Measurements from ENCODE around the gene SLC6A13. TPM values are rescaled to one million over a fixed set of nuclear protein-coding genes. Genes with fewer than 3 reads are reported as not detected.

The SLC6A13 gene
- total and polyA plus RNA-seq, 10 of the 15 experiments (the other 5 are each of a cell fraction or from before 2014, with no cell fraction given) = 0.18 to 1.2 (median 0.20) TPM; not detected in 3

- TF ChIP-seq WRNIP1 (IDR thresholded peaks at IDR 0.05; ENCODE audit: borderline replicate concordance, low read depth, low read length) = no peak
- TF ChIP-seq ZZZ3 (IDR thresholded peaks at IDR 0.05; ENCODE audit: control insufficient read depth, insufficient read length, low read depth) = no peak
- TF ChIP-seq FOXK2 (IDR thresholded peaks at IDR 0.05) = no peak
- TF ChIP-seq CHD2 (IDR thresholded peaks at IDR 0.05; ENCODE audit: borderline replicate concordance, low read depth, low read length) = no peak
- no peak for TF ChIP-seq HSF1 (IDR thresholded peaks at IDR 0.05; ENCODE audit: low read depth, low read length)
- no peak for TF ChIP-seq CREM (IDR thresholded peaks at IDR 0.05; ENCODE audit: low read depth)
- TF ChIP-seq POLR2AphosphoS5 (IDR thresholded peaks at IDR 0.05; ENCODE audit: low read length) = no peak
Measured at GRCh38 chr12:174596-174995, 88.0 kb downstream of the SLC6A13 start (continued).

- ChIA-PET POLR2A (no interaction called here), SMC1A (ENCODE audit: uncharacterized antibody, unreplicated experiment) (interaction anchor here (0.9 kb wide), 1 partner anchor 10 kb away, joined by 3 read pairs; no protein-coding TSS in a partner anchor), CTCF (no interaction called here), RAD21 (ENCODE audit: unreplicated experiment) (no interaction called here)
- FAIRE-seq = no peak
- Histone ChIP-seq H3K79me2 (ENCODE audit: control insufficient read depth, insufficient read depth, low read length) (no peaks in the 10 kb centered on the region), H3K27ac (ENCODE audit: control insufficient read depth, insufficient read depth) (no peak overlapping the region), H3K9me3 (replicated peaks; ENCODE audit: control insufficient read depth, insufficient read depth, low read length) (no peaks in the 10 kb centered on the region), H3K4me3 (no peak overlapping the region), H3K4me2 (ENCODE audit: control insufficient read depth, insufficient read depth) (no peak overlapping the region), H3K27me3 (replicated peaks in 1 of 2; ENCODE audit: control insufficient read depth in 2 of 2, insufficient read depth in 2 of 2, low read length in 1 of 2) (no peaks in the 10 kb centered on the region; a peak in 2 of 4 replicates), H2AFZ (ENCODE audit: control insufficient read depth, low read depth, low read length) (no peak overlapping the region), H4K20me1 (ENCODE audit: control insufficient read depth, insufficient read depth) (no peaks in the 10 kb centered on the region), H3K9ac (ENCODE audit: control insufficient read depth, insufficient read depth, low read length) (no peak overlapping the region), H3K4me1 (ENCODE audit: control insufficient read depth, insufficient read depth, low read length) (no peaks in the 10 kb centered on the region), H3K36me3 (ENCODE audit: control insufficient read depth in 2 of 2, insufficient read depth in 2 of 2, low read length in 1 of 2) (no peaks in the 10 kb centered on the region)
- TF ChIP-seq SUZ12 (IDR thresholded peaks at IDR 0.05; ENCODE audit: unreplicated experiment) (no peak), YBX1 (IDR thresholded peaks at IDR 0.05) (no peak), BMI1 (IDR thresholded peaks at IDR 0.05; ENCODE audit: borderline replicate concordance) (no peak), TARDBP (IDR thresholded peaks at IDR 0.05; ENCODE audit: borderline replicate concordance) (no peak), JUNB (IDR thresholded peaks at IDR 0.05) (no peak), ZBED1 (IDR thresholded peaks at IDR 0.05; ENCODE audit: borderline replicate concordance) (no peak)
- DNase-seq (ENCODE audit: low read depth, low spot score) = no peak
- no peak for ATAC-seq
- in situ Hi-C loops (cut with MboI) = no loop called here
- 37% methylated on average over 6 of the region's 6 CpGs for WGBS (ENCODE audit: insufficient coverage, insufficient replicate concordance, low lambda C conversion rate, missing lambda C conversion rate)
- BruUV-seq (replicated peaks) = no TSS peak
- intact Hi-C loops (cut with micrococcal nuclease; ENCODE audit: unreplicated experiment) = no loop called here
Measured at GRCh38 chr12:174124-174523, 88.5 kb downstream of the SLC6A13 start.
